GOT3 (cell line): ENCODE measurements around the gene NCAPH2.

Source experiments
- DNase-seq: peaks from one replicate; lab custom pipeline; 2025; ENCODE audit warnings: mixed read lengths; lab: John Stamatoyannopoulos, UW

The NCAPH2 gene

GRCh38 chr22:50548921-50549790 is 41.1 kb downstream of the NCAPH2 start:
- no peak for DNase-seq

- DNase-seq: no peak
Observed at GRCh38 chr22:50550395-50550794, 42.4 kb downstream of the NCAPH2 start.

- no peak for DNase-seq
Observed at GRCh38 chr22:50551160-50551752, 43.2 kb downstream of the NCAPH2 start.

- no peak for DNase-seq
Observed at GRCh38 chr22:50553310-50553709, 45.3 kb downstream of the NCAPH2 start.

- DNase-seq: no peak
Observed at GRCh38 chr22:50556703-50557102, 48.7 kb downstream of the NCAPH2 start.

- no peak for DNase-seq
Observed at GRCh38 chr22:50560034-50560433, 52.0 kb downstream of the NCAPH2 start.

GRCh38 chr22:50561401-50562358 is 53.7 kb downstream of the NCAPH2 start:
- DNase-seq: no peak

DNA sequence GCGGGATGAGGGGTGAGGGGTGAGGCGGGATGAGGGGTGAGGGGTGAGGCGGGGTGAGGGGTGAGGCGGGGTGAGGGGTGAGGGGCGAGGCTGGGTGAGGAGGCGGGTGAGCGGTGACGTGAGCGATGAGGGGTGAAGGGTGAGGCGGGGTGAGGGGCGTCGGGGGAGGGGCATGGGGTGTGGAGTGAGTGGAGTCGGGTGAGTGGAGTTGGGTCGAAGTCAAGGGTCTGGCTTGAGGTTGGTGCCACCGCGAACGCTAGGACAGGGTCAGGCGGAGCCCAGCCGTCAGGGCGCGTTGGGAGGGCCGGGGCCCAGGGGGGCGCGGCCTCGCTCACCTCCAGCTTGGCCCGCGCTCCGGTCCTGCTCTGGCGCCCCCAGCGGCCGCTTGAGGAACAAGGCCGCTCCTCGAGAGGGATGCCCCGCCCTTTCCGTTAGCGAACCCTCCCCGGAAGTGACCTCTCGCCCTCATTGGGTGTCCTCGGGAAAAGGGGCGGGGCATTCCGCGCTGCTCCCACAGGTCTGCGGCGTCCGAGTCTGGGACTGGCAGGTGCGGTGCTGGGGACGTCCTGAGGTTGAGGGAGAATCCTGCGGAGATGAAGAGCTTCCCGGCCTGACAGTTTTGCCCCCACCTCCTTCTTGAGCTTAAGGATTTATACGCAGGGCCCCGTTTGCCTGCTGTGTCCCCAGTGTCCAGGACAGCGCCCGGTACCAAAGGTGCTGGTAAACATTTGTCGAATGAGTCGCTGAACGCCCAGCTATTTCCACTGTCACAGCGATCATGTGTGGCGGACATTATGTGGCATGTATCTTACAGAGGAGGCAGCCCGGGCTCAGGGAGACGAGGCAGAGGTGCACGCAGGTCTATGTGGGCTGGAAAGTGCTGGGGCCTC is 54.7 kb downstream of the NCAPH2 start, which contains the start of gene SYCE3:
Gene SYCE3, minus strand, starts transcription at position 397 of the 890 bp plus-strand sequence. CDS start 6,514 bp downstream, outside the sequence.
- peak; percentile 89 for DNase-seq

- no peak for DNase-seq
Observed at GRCh38 chr22:50563413-50564160, 55.6 kb downstream of the NCAPH2 start.

DNA sequence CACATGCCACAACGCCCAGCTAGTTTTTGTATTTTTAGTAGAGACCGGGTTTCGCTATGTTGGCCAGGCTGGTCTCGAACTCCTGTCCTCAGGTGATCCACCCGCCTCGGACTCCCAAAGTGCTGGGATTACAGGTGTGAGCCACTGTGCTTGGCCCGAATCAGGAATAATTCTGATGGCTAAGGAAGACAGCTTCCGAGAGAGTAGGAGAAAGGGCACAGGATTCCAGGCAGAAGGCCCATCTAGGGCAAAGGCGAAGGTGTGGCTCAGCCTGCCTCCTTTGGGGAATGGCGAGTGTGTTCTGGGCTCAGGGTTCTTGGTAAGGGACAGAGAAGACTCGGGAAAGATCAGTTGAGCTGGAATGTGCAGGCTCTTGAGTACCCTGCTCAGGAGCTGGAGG is 56.3 kb downstream of the NCAPH2 start:
- no peak for DNase-seq

DNA sequence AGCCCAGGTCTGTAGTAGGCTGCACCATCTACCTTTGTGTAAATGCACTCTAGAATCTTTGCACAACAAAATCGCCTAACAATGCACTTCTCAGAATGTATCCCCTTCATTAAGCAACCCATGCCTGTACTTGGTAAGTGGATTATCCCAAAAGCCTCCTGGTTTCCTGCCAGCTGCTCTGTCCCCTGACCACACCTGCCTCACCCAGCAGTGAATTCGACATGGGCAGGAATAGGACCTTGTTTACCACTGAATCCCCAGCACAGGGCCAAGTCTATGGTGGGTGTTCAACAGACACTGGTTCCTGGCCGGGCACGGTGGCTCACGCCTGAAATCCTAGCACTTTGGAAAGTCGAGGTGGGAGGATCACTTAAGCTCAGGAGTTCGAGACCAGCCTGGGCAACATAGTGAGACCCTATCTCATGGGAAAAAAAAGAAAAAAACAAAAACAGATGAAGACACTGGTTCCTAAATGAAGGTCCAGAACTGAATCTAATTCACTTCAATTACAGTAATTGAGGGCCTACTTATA is 59.8 kb downstream of the NCAPH2 start:
- DNase-seq: no peak

DNA sequence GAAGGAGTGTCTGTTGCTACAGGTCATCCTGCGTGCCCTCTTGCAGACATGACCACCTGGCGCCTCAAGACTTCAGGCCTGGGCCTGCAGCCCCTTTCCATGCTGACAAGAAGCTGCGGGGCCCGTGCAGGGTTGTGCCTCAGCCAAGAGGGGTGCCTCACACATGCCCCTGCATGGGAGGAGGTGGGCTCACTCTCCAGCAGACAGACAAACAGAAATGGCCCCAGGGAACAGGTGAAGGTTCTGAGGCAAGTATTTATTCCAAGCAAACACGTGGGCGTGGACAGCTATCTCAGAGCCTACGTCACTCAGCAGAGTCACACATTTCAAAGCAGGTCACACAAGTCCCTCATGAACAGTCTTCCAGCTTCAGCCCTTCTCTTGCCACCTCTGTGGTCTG is 60.6 kb downstream of the NCAPH2 start:
- DNase-seq: no peak

- DNase-seq: no peak
Observed at GRCh38 chr22:50569041-50569459, 61.0 kb downstream of the NCAPH2 start.

DNA sequence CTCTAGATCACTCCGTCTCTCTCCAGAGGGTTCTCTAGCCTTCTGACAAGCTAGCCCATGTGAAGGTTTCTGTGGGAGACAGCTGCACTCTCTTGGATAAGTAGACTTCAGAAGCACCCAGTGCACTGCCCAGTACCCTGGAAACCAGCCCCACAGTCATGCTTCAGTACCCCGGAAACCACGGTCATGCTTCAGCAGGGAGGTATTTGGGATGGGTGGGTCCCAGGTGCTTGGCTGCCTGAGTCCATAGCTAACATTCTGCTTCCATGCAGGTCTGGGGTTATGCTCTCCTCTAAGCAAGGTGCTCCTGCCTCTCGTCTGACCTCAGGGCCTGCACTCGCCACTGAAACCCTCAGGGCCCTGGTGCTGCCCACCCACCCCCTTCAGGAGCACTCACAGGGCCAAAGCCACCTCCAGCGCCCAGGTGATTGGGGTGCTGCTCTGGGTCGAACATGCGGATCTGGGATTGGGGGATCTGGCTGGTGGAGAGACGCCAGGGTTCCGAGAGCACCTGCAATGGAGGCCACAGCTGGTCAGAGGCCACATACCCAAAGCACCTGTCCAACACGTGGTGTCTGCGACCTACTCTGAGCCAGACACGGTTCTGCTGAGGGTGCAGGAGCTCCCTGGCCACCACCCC is 62.0 kb downstream of the NCAPH2 start:
- no peak for DNase-seq

- no peak for DNase-seq
Observed at GRCh38 chr22:50570861-50571260, 62.8 kb downstream of the NCAPH2 start.

DNA sequence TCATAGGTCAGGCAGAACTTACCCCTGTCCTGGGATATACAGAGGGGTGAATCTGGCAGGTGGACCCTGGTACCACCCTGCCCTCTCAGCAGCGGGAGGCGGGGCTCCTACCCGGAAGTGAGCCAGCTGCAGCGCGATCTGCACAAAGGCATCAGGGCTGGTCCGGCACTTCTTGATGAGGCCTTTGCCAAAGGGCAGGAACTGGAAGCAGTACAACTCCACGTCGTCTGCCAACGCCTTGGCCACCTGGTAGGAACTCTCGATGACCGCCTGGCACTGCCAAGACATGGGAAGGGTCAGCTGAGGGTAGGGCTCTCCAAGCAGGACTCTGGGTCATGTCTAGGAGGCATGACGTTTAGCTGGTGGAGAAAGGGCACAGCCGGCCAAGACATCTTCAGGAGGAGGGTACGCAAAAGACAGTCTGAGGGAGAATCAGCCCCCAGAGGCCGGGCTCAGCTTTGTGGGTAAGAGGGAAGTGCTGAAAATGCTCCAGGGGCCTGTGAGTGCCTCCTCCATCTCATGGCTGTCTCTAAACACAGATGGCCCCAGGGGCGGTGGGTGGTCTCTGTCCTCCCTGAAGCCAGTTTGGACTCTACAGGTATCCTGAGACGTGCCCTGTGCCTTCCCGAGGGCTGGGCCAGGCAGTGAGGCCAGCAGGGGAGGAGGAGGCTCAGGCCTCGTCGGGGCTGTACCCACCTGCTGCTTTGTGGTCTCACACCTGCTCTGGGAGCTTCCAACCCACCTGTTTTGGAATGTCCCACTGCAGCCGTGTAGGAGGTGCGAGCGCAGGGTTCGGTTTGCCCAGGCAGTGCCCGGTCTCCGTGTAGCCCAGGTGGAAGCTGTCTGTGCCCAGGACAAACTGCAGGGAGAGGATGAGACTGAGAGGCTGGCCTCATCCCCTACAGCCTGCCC is 63.5 kb downstream of the NCAPH2 start:
- DNase-seq: no peak

- no peak for DNase-seq
Observed at GRCh38 chr22:50572965-50573364, 64.9 kb downstream of the NCAPH2 start.
